Loucy (cell line): ENCODE data around the gene CD300C.

ENCODE experiments used
- CTCF ChIP-seq: fragments of 200-600 bp; sonication (generic); conservative IDR thresholded peaks from 2 replicates; pipeline ENCODE4 v1.5.1; 2014; ENCODE audit warnings: mild to moderate bottlenecking, antibody characterized with exemption, low read length
- EZH2phosphoT487 ChIP-seq: fragments of 200-600 bp; IDR thresholded peaks from 2 replicates; pipeline ENCODE4 v1.6.1; 2018; ENCODE audit warnings: antibody characterized with exemption, mild to moderate bottlenecking, moderate library complexity, borderline replicate concordance

- no peak for TF ChIP-seq CTCF
- TF ChIP-seq EZH2phosphoT487: no peak
Observed at GRCh38 chr17:74565126-74565525, 19.2 kb upstream of the CD300C start.
